Kidney epithelial cell (primary cell): Measurements from ENCODE around the gene NFIA. TPM values are rescaled to one million over a fixed set of nuclear protein-coding genes. Genes with fewer than 3 reads are reported as not detected.

Experiments
- DNase-seq: peaks from one replicate; pipeline ENCODE4 v3.0.0-alpha.2; 2010; ENCODE audit warnings: low read depth
- H3K27me3 ChIP-seq: 2 replicates; pipeline ENCODE4 v1.6.0; 2011; ENCODE audit warnings: low read length; ENCODE audit not compliant: control insufficient read depth, insufficient read depth
- H3K36me3 ChIP-seq: 2 replicates; pipeline ENCODE4 v1.5.1; 2011; ENCODE audit warnings: low read length; ENCODE audit not compliant: control insufficient read depth, insufficient read depth
- H3K4me3 ChIP-seq: 2 replicates; pipeline ENCODE4 v1.5.1; 2011; ENCODE audit warnings: low read depth, mild to moderate bottlenecking, control low read depth, low read length
- CTCF ChIP-seq: IDR thresholded peaks from 2 replicates; pipeline ENCODE4 v1.5.1; 2011; ENCODE audit warnings: mild to moderate bottlenecking, moderate library complexity, low read length, control low read depth, inconsistent platforms; ENCODE audit not compliant: insufficient read depth, poor library complexity, severe bottlenecking
- total RNA-seq: library from RNA; depleted of rRNA; stranded (reverse); fragments of >200 nt; gene quantifications from 2 replicates; pipeline ENCODE4 v1.2.3, GENCODE V29; 2015

NFIA gene
- total RNA-seq, 1 donor from 2014 or later: 3.5 TPM

- H3K36me3 ChIP-seq: no peaks in the 10 kb centered on the region
- H3K27me3 ChIP-seq: no peaks in the 10 kb centered on the region
- no peak for DNase-seq
- TF ChIP-seq CTCF: no peak
- H3K4me3 ChIP-seq: no peak overlapping the region
Observed at GRCh38 chr1:61439234-61439633, 356.9 kb downstream of the NFIA start.

- DNase-seq: no peak
- no peak for TF ChIP-seq CTCF
- H3K36me3 ChIP-seq: no peaks in the 10 kb centered on the region
- no peak overlapping the region for H3K4me3 ChIP-seq
- H3K27me3 ChIP-seq: no peaks in the 10 kb centered on the region
Observed at GRCh38 chr1:61441723-61442262, 359.4 kb downstream of the NFIA start.

- Histone ChIP-seq H3K4me3 (no peak overlapping the region), H3K27me3 (no peaks in the 10 kb centered on the region), H3K36me3 (no peaks in the 10 kb centered on the region)
- TF ChIP-seq CTCF: no peak
- no peak for DNase-seq
Observed at GRCh38 chr1:61442544-61442943, 360.2 kb downstream of the NFIA start.

- DNase-seq: no peak
Observed at GRCh38 chr1:61444288-61444687, 361.9 kb downstream of the NFIA start.

GRCh38 chr1:61445269-61445825, 363.0 kb downstream of the NFIA start:
- DNase-seq: no peak
- Histone ChIP-seq H3K27me3 (no peaks in the 10 kb centered on the region), H3K36me3 (no peaks in the 10 kb centered on the region), H3K4me3 (no peak overlapping the region)
- no peak for TF ChIP-seq CTCF

More at GRCh38 chr1:61444288-61444687, 361.9 kb downstream of the NFIA start:
- H3K36me3 ChIP-seq: no peaks in the 10 kb centered on the region
- TF ChIP-seq CTCF: no peak
- H3K27me3 ChIP-seq: no peaks in the 10 kb centered on the region
- H3K4me3 ChIP-seq: no peak overlapping the region

GRCh38 chr1:61446531-61446991, 364.2 kb downstream of the NFIA start:
- no peak overlapping the region for H3K4me3 ChIP-seq
- TF ChIP-seq CTCF: no peak
- H3K27me3 ChIP-seq: no peaks in the 10 kb centered on the region
- DNase-seq: peak; percentile 51
- H3K36me3 ChIP-seq: no peaks in the 10 kb centered on the region
